Measurements from ENCODE around the gene TAGLN2. TPM values are rescaled to one million over a fixed set of nuclear protein-coding genes. Genes with fewer than 3 reads are reported as not detected.
A peak's percentile ranks its signal among the peaks of the same experiment; 100 is the strongest.

Gene TAGLN2
- total RNA-seq, result 435 TPM
- long read RNA-seq, transcript TAGLN2-203 (5 exons, 1,604 nt), result major isoform, 346 of 404 reads
- long read RNA-seq, partial matches to known transcripts, result 26 of 404 reads
- long read RNA-seq, other reads (novel, unspliced or antisense), result 28 of 404 reads

GRCh38 chr1:159924791-159925718 lies at the start of gene TAGLN2:
Gene TAGLN2 (minus strand): TSS chr1:159925507. CDS start chr1:159920509, 4,998 bp downstream.
- H3K4me1 ChIP-seq, result peaks cover 38% of the 10 kb centered on the region
- ATAC-seq (peak; percentile 78), DNase-seq (peak; percentile 96)
- peak within 1 kb of the TSS; percentile 99 for H3K4me3 ChIP-seq
- peak within 1 kb of the TSS; percentile 100 for H3K27ac ChIP-seq
- intact Hi-C loops (cut with DNase I), result no loop called here
- H3K9me3 ChIP-seq, result no peaks in the 10 kb centered on the region
- peaks cover 9% of the 10 kb centered on the region for H3K36me3 ChIP-seq
- no peaks in the 10 kb centered on the region for H3K27me3 ChIP-seq
- no peak for TF ChIP-seq CTCF (IDR thresholded peaks at IDR 0.05)

GRCh38 chr1:159974350-159974965 lies 49.2 kb upstream of the TAGLN2 start:
- peaks cover 4% of the 10 kb centered on the region for H3K27me3 ChIP-seq
- no peaks in the 10 kb centered on the region for H3K4me1 ChIP-seq
- no peaks in the 10 kb centered on the region for H3K36me3 ChIP-seq
- no peak for TF ChIP-seq CTCF (IDR thresholded peaks at IDR 0.05)
- intact Hi-C loops (cut with DNase I), result no loop called here
- no peaks in the 10 kb centered on the region for H3K9me3 ChIP-seq
- no peak overlapping the region for H3K27ac ChIP-seq
- no peak overlapping the region for H3K4me3 ChIP-seq
- DNase-seq (no peak), ATAC-seq (no peak)

GRCh38 chr1:159973350-159973940 lies 48.1 kb upstream of the TAGLN2 start:
- intact Hi-C loops (cut with DNase I), result no loop called here
- no peaks in the 10 kb centered on the region for H3K36me3 ChIP-seq

GRCh38 chr1:159972443-159973205 lies 47.3 kb upstream of the TAGLN2 start:
- H3K36me3 ChIP-seq, result no peaks in the 10 kb centered on the region
- intact Hi-C loops (cut with DNase I), result no loop called here
- no peak for DNase-seq
- peaks cover 4% of the 10 kb centered on the region for H3K27me3 ChIP-seq
- H3K9me3 ChIP-seq, result no peaks in the 10 kb centered on the region
- no peaks in the 10 kb centered on the region for H3K4me1 ChIP-seq
- no peak overlapping the region for H3K4me3 ChIP-seq
- TF ChIP-seq CTCF (IDR thresholded peaks at IDR 0.05), result no peak
- ATAC-seq, result peak; percentile 6
- no peak overlapping the region for H3K27ac ChIP-seq

More at GRCh38 chr1:159973350-159973940, 48.1 kb upstream of the TAGLN2 start:
- TF ChIP-seq CTCF (IDR thresholded peaks at IDR 0.05), result no peak
- no peaks in the 10 kb centered on the region for H3K4me1 ChIP-seq
- DNase-seq, result no peak
- no peak overlapping the region for H3K4me3 ChIP-seq
- ATAC-seq, result no peak
- H3K9me3 ChIP-seq, result no peaks in the 10 kb centered on the region
- no peak overlapping the region for H3K27ac ChIP-seq
- peaks cover 4% of the 10 kb centered on the region for H3K27me3 ChIP-seq

- H3K36me3 ChIP-seq, result no peaks in the 10 kb centered on the region
- no peak overlapping the region for H3K4me3 ChIP-seq
- ATAC-seq (no peak), DNase-seq (no peak)
- no peaks in the 10 kb centered on the region for H3K4me1 ChIP-seq
- H3K27ac ChIP-seq, result no peak overlapping the region
- H3K9me3 ChIP-seq, result no peaks in the 10 kb centered on the region
- intact Hi-C loops (cut with DNase I), result no loop called here
- no peak for TF ChIP-seq CTCF (IDR thresholded peaks at IDR 0.05)
- H3K27me3 ChIP-seq, result peaks cover 4% of the 10 kb centered on the region
Measured at GRCh38 chr1:159970932-159971342, 45.6 kb upstream of the TAGLN2 start.
